Astrocyte of the spinal cord (primary cell): ENCODE measurements around the gene DNAJB13.

Experiments used
- DNase-seq: peaks from one replicate; pipeline ENCODE4 v3.0.0; 2011; ENCODE audit warnings: low read depth, low spot score
- H3K4me3 ChIP-seq: 2 replicates; pipeline ENCODE4 v1.5.1; 2011; ENCODE audit warnings: low read depth, mild to moderate bottlenecking, low read length, moderate library complexity
- CTCF ChIP-seq: IDR thresholded peaks from 2 replicates; pipeline ENCODE4 v1.5.1; 2012; ENCODE audit warnings: low read depth, mild to moderate bottlenecking, low read length, inconsistent platforms
- in situ Hi-C: cut with HindIII; loops from 2 replicates; pipeline ENCODE4 v1.10.0; 2017; ENCODE audit warnings: low sequenced_read_pairs

DNAJB13 gene

DNA sequence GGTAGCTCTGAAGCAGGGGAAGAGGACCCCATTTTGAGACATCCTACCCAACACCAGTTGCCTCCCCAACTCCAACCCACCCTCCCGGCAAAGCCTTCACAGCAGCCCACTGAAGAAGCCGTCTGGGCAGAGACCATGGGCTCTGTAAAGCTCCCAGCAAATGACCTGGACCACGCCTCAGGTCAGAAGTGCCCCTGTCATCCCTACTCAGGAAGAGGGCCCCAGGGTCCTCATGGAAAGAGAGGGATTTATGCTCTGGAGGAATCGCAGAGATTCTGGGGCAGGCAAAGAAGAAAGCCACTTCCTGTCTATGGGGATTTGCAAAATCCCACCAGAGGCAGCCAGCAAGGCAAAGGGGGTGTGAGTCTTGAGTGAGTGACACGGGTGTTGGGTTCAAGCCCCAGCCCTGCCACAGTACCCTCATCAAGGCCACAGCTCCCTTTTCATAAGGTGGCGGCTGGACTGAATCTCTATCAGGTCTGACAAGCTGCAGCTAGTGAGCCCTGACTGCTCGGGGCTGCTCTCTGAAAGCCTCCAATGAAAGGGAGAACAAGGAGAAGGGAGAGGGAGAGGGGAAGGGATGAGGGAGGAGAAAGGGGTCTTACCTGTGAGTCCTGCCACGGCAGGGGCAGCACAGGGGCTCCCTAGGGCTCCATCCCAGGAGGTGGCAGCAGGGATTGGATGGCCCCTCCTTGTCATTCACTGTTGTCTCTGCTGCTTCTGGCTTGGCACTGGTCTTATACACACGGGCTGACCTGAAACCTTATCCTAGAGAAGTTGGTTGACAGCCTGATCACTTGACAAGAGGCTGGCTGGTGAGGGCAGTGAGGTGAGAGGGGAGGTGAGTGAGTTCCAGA, 57.8 kb downstream of the DNAJB13 start, which contains the start of gene UCP3:
Gene UCP3 (minus strand): TSS at position 713 of the 857 bp plus-strand sequence. CDS start 2,043 bp downstream, outside the sequence.
- no peak for DNase-seq
- H3K4me3 ChIP-seq = no peak within 1 kb of the TSS
- in situ Hi-C loops = no loop called here
- no peak for TF ChIP-seq CTCF

DNA sequence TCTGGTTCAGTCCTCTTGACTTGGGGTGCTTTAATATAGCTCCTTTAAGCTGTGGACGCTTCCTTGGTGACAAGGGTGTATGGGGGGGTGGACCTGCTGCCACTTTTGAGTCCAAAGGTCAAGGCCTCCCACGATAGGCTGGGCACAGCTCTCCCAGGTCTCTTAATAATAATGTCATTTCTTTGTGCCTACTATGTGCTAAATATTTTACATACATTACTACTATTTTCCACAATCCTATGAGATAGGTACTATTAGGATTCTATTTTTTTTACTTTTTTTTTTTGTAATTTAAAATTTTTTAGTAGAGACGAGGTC, 58.4 kb downstream of the DNAJB13 start:
- in situ Hi-C loops = no loop called here
- TF ChIP-seq CTCF = no peak
- H3K4me3 ChIP-seq = no peak overlapping the region
- no peak for DNase-seq

GRCh38 chr11:74009675-74010305, 59.0 kb downstream of the DNAJB13 start:
- in situ Hi-C loops = no loop called here
- no peak for TF ChIP-seq CTCF
- no peak overlapping the region for H3K4me3 ChIP-seq
- no peak for DNase-seq

GRCh38 chr11:74010306-74011300, 59.8 kb downstream of the DNAJB13 start:
- in situ Hi-C loops = no loop called here
- DNase-seq = no peak
- H3K4me3 ChIP-seq = no peak overlapping the region
- TF ChIP-seq CTCF = no peak

- TF ChIP-seq CTCF = no peak
- peak; percentile 14 for DNase-seq
- in situ Hi-C loops = no loop called here
- H3K4me3 ChIP-seq = no peak overlapping the region
These were observed 60.7 kb downstream of the DNAJB13 start for GRCh38 chr11:74011360-74012073.
